GM12892 (cell line): Measurements from ENCODE around the gene EPHB2.

Experiments
- POLR2A ChIP-seq: IDR thresholded peaks from 2 replicates; pipeline ENCODE4 v1.6.1; 2011; ENCODE audit warnings: low read depth, low read length, control low read depth
- POLR2AphosphoS5 ChIP-seq: IDR thresholded peaks from 2 replicates; pipeline ENCODE4 v1.6.1; 2011; ENCODE audit warnings: low read depth, low read length, control low read depth
- TAF1 ChIP-seq: IDR thresholded peaks from 2 replicates; pipeline ENCODE4 v1.6.1; 2011; ENCODE audit warnings: low read depth, mild to moderate bottlenecking, control low read depth, low read length, borderline replicate concordance

DNA sequence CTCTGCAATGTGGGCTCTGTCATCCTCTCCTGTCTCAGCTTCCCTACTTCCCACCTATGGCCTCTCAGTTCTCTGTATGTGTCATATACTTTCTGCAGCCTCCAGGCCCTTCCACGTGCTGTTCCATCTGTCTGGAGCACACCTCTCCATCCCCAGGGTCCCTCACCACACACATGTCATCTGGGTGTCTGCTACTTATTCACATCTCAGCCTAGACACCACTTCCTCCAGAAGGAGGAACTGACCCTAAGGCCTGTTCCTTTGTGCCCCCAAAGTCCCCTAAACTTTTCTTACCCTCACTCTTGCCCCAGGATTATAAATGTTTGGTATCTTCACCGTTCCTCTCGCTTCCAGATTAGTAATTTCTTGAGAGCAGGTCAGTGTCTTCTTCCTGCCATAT lies 251.9 kb downstream of the EPHB2 start:
- TF ChIP-seq TAF1 = no peak
- no peak for TF ChIP-seq POLR2A
- no peak for TF ChIP-seq POLR2AphosphoS5
